Fibroblast of skin of left biceps (primary cell): ENCODE results near the gene ECE1.

Experiments used
- DNase-seq, 2 experiments: peaks; one replicate each; pipeline ENCODE4 v3.0.0-alpha.2; 2013; ENCODE audit warnings: low read depth in 2 of 2

Gene ECE1

GRCh38 chr1:21308847-21309652, 18.8 kb upstream of the ECE1 start:
- DNase-seq, result no peak

GRCh38 chr1:21308330-21308729, 18.1 kb upstream of the ECE1 start:
- DNase-seq, result no peak

GRCh38 chr1:21307663-21308305, 17.5 kb upstream of the ECE1 start:
- DNase-seq, result no peak

GRCh38 chr1:21307210-21307609, 16.9 kb upstream of the ECE1 start:
- DNase-seq, result no peak

- no peak for DNase-seq
These were observed 15.6 kb upstream of the ECE1 start for GRCh38 chr1:21305900-21306189.

- DNase-seq, result no peak
These were observed 15.1 kb upstream of the ECE1 start for GRCh38 chr1:21305155-21305899.

- no peak for DNase-seq
These were observed 14.2 kb upstream of the ECE1 start for GRCh38 chr1:21304488-21304887.

GRCh38 chr1:21302747-21303715, 12.8 kb upstream of the ECE1 start:
- peak; percentile 62 to 64 for DNase-seq

- no peak for DNase-seq
These were observed 11.7 kb upstream of the ECE1 start for GRCh38 chr1:21301794-21302440.

GRCh38 chr1:21300774-21301173, 10.5 kb upstream of the ECE1 start:
- DNase-seq, result no peak

- no peak for DNase-seq
These were observed 9.6 kb upstream of the ECE1 start for GRCh38 chr1:21299780-21300395.

- DNase-seq, result no peak
These were observed 8.7 kb upstream of the ECE1 start for GRCh38 chr1:21298981-21299391.

- DNase-seq, result no peak
These were observed 7.7 kb upstream of the ECE1 start for GRCh38 chr1:21297975-21298374.

GRCh38 chr1:21296509-21297354, 6.5 kb upstream of the ECE1 start:
- DNase-seq, result no peak

GRCh38 chr1:21295545-21295944, 5.3 kb upstream of the ECE1 start:
- DNase-seq, result no peak

- no peak for DNase-seq
These were observed 4.7 kb upstream of the ECE1 start for GRCh38 chr1:21295002-21295401.

GRCh38 chr1:21294266-21294989, 4.2 kb upstream of the ECE1 start:
- no peak for DNase-seq

GRCh38 chr1:21293537-21294265, 3.4 kb upstream of the ECE1 start:
- no peak for DNase-seq
